Activated T-cell treated with anti-CD3 and anti-CD28 coated beads, Interleukin-2, amount 50 U/mL, for 72 hours (primary cell): Measurements from ENCODE around the gene NFIC. TPM values are rescaled to one million over a fixed set of nuclear protein-coding genes. Genes with fewer than 3 reads are reported as not detected.

ENCODE experiments used
- ATAC-seq, 2 donors: fragments of 150-1000 bp; cut with Tn5 transposase; replicated peaks in 1 of 2; 2 replicates each; pipeline ENCODE4 v1.10.0; 2021; ENCODE audit warnings: moderate library complexity in 2 of 2, mild to moderate bottlenecking in 1 of 2
- DNase-seq, 2 donors: peaks; one replicate each; pipeline ENCODE4 v3.0.0; 2021 to 2022; ENCODE audit warnings: mixed read lengths in 1 of 2
- H3K27ac Mint-ChIP-seq: one replicate; pipeline ENCODE4 v1.8.0; 2022; ENCODE audit warnings: mild to moderate bottlenecking, moderate library complexity, mixed read lengths
- H3K27me3 Mint-ChIP-seq: one replicate; pipeline ENCODE4 v1.8.0; 2022; ENCODE audit warnings: low read depth, mixed read lengths
- H3K36me3 Mint-ChIP-seq, 2 donors: one replicate each; pipeline ENCODE4 v1.8.0; 2022; ENCODE audit warnings: mixed read lengths in 2 of 2, mild to moderate bottlenecking in 1 of 2; ENCODE audit not compliant: insufficient read depth in 2 of 2
- H3K4me1 Mint-ChIP-seq: one replicate; pipeline ENCODE4 v1.8.0; 2022; ENCODE audit warnings: low read depth, mixed read lengths
- H3K4me3 Mint-ChIP-seq, 2 donors: one replicate each; pipeline ENCODE4 v1.8.0; 2022; ENCODE audit warnings: mild to moderate bottlenecking in 2 of 2, mixed read lengths in 2 of 2, moderate library complexity in 2 of 2
- H3K9me3 Mint-ChIP-seq, 2 donors: one replicate each; pipeline ENCODE4 v1.8.0; 2022; ENCODE audit warnings: mixed read lengths in 2 of 2
- total RNA-seq, 2 donors: library from RNA; stranded (reverse); gene quantifications; one replicate each; pipeline ENCODE4 v1.2.3, GENCODE V29; 2022

Gene NFIC
- total RNA-seq, 2 donors from 2014 or later = 19.8 to 24.8 TPM

GRCh38 chr19:3358689-3359014 is 7.7 kb upstream of the NFIC start:
- Mint-ChIP-seq H3K36me3 (no peaks in the 10 kb centered on the region), H3K4me1 (peaks cover 25% of the 10 kb centered on the region), H3K4me3 (peak overlapping the region; percentile 90 to 92), H3K9me3 (no peaks in the 10 kb centered on the region), H3K27ac (peak overlapping the region; percentile 32), H3K27me3 (peaks cover 6% of the 10 kb centered on the region)
- ATAC-seq (peak in 1 of 2 donors; percentile 0), DNase-seq (no peak)

- H3K9me3 Mint-ChIP-seq = no peaks in the 10 kb centered on the region
- peak overlapping the region; percentile 90 to 92 for H3K4me3 Mint-ChIP-seq
- H3K4me1 Mint-ChIP-seq = peaks cover 29% of the 10 kb centered on the region
- peak; percentile 66 to 69 for DNase-seq
- H3K27me3 Mint-ChIP-seq = peaks cover 6% of the 10 kb centered on the region
- peak overlapping the region; percentile 32 for H3K27ac Mint-ChIP-seq
- no peaks in the 10 kb centered on the region for H3K36me3 Mint-ChIP-seq
- peak; percentile 48 to 53 for ATAC-seq
Observed at GRCh38 chr19:3359015-3359918, 7.1 kb upstream of the NFIC start.

- peak; percentile 46 to 50 for ATAC-seq
- H3K36me3 Mint-ChIP-seq = no peaks in the 10 kb centered on the region
- H3K4me3 Mint-ChIP-seq = peak overlapping the region; percentile 87 to 96
- DNase-seq = peak; percentile 50 to 55
- no peaks in the 10 kb centered on the region for H3K9me3 Mint-ChIP-seq
- H3K27me3 Mint-ChIP-seq = peaks cover 6% of the 10 kb centered on the region
- H3K4me1 Mint-ChIP-seq = peaks cover 29% of the 10 kb centered on the region
- H3K27ac Mint-ChIP-seq = no peak overlapping the region
Observed at GRCh38 chr19:3359919-3360420, 6.4 kb upstream of the NFIC start.

- Mint-ChIP-seq H3K36me3 (no peaks in the 10 kb centered on the region), H3K27me3 (peaks cover 6% of the 10 kb centered on the region), H3K9me3 (no peaks in the 10 kb centered on the region), H3K4me1 (peaks cover 36% of the 10 kb centered on the region), H3K4me3 (peak overlapping the region; percentile 87 to 96), H3K27ac (peak overlapping the region; percentile 34)
- peak; percentile 76 to 79 for DNase-seq
- peak; percentile 58 to 63 for ATAC-seq
Observed at GRCh38 chr19:3360421-3361383, 5.7 kb upstream of the NFIC start.

- peaks cover 6% of the 10 kb centered on the region for H3K27me3 Mint-ChIP-seq
- H3K27ac Mint-ChIP-seq = no peak overlapping the region
- H3K9me3 Mint-ChIP-seq = no peaks in the 10 kb centered on the region
- H3K4me1 Mint-ChIP-seq = peaks cover 37% of the 10 kb centered on the region
- ATAC-seq (no peak), DNase-seq (no peak)
- no peaks in the 10 kb centered on the region for H3K36me3 Mint-ChIP-seq
- peak overlapping the region; percentile 87 to 96 for H3K4me3 Mint-ChIP-seq
Observed at GRCh38 chr19:3361384-3362216, 4.8 kb upstream of the NFIC start.

- ATAC-seq (no peak), DNase-seq (no peak)
- H3K9me3 Mint-ChIP-seq = no peaks in the 10 kb centered on the region
- no peaks in the 10 kb centered on the region for H3K36me3 Mint-ChIP-seq
- H3K4me3 Mint-ChIP-seq = peak overlapping the region in 1 of 2 donors; percentile 80
- no peak overlapping the region for H3K27ac Mint-ChIP-seq
- peaks cover 6% of the 10 kb centered on the region for H3K27me3 Mint-ChIP-seq
- H3K4me1 Mint-ChIP-seq = peaks cover 37% of the 10 kb centered on the region
Observed at GRCh38 chr19:3362217-3362906, 4.0 kb upstream of the NFIC start.

GRCh38 chr19:3363841-3364500 is 2.4 kb upstream of the NFIC start:
- no peaks in the 10 kb centered on the region for H3K9me3 Mint-ChIP-seq
- ATAC-seq (no peak), DNase-seq (no peak)
- H3K27ac Mint-ChIP-seq = no peak overlapping the region
- H3K4me1 Mint-ChIP-seq = peaks cover 41% of the 10 kb centered on the region
- no peak overlapping the region for H3K4me3 Mint-ChIP-seq
- H3K27me3 Mint-ChIP-seq = peaks cover under 1% of the 10 kb centered on the region
- H3K36me3 Mint-ChIP-seq = no peaks in the 10 kb centered on the region

GRCh38 chr19:3364501-3364858 is 1.9 kb upstream of the NFIC start:
- Mint-ChIP-seq H3K4me1 (peaks cover 44% of the 10 kb centered on the region), H3K9me3 (no peaks in the 10 kb centered on the region), H3K36me3 (no peaks in the 10 kb centered on the region), H3K27me3 (no peaks in the 10 kb centered on the region), H3K4me3 (no peak overlapping the region), H3K27ac (no peak overlapping the region)
- ATAC-seq (no peak), DNase-seq (no peak)

GRCh38 chr19:3365093-3365835 is 1.1 kb upstream of the NFIC start:
- peak in 1 of 2 donors; percentile 9 for DNase-seq
- Mint-ChIP-seq H3K27me3 (no peaks in the 10 kb centered on the region), H3K27ac (no peak overlapping the region), H3K36me3 (no peaks in the 10 kb centered on the region), H3K9me3 (no peaks in the 10 kb centered on the region), H3K4me1 (peaks cover 52% of the 10 kb centered on the region), H3K4me3 (peak overlapping the region; percentile 58 to 81)
- no peak for ATAC-seq

- Mint-ChIP-seq H3K36me3 (no peaks in the 10 kb centered on the region), H3K9me3 (no peaks in the 10 kb centered on the region), H3K27ac (no peak overlapping the region), H3K4me1 (peaks cover 53% of the 10 kb centered on the region), H3K27me3 (no peaks in the 10 kb centered on the region), H3K4me3 (peak overlapping the region; percentile 57 to 81)
- ATAC-seq (peak; percentile 22 to 56), DNase-seq (peak; percentile 14 to 21)
Observed at GRCh38 chr19:3366753-3367627, 607 bp downstream of the NFIC start.
